Stimulated activated naive CD4-positive, alpha-beta T cell (primary cell): ENCODE measurements around the gene TACR1.

ENCODE experiments used
- DNase-seq, 6 experiments: peaks; one replicate each; lab custom pipeline; 2025; lab: John Stamatoyannopoulos, UW

Gene TACR1

DNA sequence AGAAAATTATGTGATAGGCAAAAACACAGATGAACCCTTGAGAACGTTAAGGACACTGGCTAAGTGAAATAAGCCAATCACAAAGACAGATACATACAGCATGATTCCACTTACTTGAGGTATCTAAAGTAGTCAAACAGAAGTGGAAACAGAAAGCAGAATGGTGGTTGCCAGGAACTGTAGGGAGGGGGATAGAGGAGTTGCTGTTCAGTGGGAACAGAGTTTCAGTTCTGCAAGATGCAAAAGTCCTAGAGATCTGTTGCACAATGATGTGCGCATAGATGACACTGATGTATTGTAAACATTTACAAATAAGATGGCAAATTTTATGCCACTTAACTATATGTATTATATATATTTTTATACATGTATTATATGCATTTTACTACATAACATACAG lies 181.2 kb downstream of the TACR1 start:
- no peak for DNase-seq

DNA sequence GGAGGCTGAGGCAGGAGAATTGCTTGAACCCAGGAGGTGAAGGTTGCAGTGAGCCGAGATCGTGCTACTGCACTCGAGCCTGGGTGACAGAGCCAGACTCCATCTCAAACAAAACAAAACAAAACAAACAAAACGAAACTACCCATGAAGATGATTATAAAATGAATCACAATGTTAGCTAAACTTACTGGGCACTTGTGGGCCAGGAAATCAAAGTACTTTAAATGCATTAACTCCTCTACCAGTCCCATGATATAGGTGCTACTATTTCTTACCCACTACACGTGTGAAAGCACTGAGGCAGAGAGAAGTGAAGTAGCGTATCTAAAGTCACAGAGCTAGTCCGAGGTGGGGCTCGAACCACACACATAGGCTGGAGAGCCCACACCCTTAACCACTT lies 187.2 kb downstream of the TACR1 start:
- DNase-seq, result no peak

DNA sequence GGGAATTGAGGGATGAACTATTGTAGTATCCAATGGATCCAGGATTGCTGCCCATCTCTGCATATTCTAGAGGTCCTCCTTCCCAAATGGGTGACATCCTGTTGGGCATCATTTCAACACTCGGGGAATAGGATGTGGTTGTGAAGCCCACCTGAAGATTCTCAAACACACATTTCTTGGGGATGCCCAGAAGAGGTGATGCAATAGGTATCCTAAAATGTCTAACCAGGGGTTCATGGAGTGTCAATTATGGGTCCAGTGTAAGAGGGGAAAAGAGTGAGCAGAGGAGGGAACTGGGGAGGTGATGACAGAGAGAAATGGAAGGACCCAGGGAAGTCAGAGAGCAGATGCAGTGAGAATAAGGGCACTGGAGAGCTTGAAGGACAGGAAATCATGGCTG lies 188.7 kb downstream of the TACR1 start:
- no peak for DNase-seq

DNA sequence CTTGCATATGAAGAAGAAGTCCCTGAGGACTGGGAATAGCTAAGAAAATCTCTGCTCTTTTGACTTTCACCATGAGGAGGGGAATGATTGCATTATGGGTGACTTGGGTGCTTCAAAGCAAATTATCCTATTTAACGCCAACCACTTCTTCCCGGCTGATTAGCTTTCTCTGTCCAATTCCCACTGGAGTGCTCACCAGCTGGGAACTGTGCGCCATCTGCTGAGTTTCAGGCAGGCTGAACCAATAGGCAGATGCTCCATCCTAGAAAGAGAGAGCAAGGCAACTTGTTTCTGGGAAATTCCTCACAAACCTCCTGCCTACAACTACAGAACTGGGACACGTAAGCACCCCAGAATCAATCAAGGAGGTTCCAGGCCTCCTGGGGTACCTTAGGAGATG lies 191.5 kb downstream of the TACR1 start:
- no peak for DNase-seq

DNA sequence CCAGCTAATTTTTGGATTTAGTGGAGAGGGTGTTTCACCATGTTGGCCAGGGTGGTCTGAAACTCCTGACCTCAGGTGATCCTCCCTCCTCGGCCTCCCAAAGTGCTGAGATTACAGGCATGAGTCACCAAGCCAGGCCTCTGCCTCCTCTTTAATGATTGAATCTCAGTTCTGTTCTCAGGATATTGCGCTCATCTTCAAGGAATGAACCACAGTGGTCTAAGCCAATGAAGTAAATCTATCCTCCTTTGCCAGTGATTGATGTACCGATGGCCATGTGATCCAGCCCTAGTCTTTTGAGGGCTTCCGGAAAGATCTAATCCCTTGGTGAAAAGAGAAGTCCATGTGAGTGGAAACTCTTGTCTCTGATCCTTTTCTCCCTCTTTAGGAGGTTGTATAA lies 192.3 kb downstream of the TACR1 start:
- no peak for DNase-seq

DNA sequence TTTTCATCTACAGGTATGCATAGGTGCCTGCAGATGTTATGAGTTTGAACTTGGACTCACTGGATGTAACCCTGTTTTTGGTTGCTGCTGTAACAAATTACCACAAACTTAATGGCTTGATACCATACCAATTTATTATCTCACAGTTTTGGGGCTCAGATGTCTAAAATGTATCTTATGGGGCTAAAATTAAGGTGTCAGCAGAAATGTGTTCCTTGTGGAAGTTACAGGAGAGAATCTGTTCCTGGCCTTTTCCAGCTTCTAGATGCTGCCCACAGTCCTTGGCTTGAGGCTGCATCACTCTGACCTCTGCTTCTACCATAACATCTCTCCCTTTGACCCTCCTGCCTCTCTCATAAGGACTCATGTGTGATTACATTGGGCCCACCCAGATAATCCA lies 193.3 kb downstream of the TACR1 start:
- no peak for DNase-seq

DNA sequence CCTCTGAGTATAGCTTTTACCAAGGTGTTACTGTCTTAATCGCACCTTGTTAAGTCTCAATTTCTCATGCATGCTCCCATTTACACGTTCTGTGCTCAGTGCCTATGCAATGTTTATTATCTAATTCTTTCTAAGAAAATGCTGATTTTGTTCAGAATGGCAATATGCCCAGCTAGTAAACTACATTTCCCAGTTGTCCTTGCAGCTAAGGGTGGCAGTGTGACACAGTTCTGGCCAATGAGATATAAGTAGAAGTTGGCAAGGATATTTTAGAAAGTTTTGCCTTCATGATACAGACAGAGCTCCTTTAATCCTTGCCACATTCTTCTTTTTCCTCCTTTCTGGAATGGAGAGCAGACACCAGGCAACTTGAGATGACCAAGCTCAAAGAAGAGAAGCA lies 195.5 kb downstream of the TACR1 start:
- DNase-seq, result no peak

DNA sequence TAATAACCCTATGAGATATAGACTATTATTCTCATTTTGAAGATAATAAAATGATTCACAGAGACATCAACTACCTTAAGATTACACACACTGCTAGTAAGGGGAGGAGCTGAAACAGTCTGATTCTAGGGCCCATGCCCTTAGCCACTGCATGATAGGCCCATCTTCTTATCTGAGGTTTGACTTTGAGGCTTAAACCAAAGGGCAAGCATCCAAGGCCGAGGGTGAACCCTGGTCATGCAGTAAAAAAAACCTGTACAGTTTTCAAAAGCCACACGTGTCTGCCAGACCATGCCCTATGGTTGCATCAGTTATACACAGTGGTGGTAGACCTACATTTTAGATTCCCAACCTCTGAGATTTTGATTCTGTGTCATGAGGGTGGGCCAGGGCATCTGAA lies 196.0 kb downstream of the TACR1 start:
- no peak for DNase-seq

DNA sequence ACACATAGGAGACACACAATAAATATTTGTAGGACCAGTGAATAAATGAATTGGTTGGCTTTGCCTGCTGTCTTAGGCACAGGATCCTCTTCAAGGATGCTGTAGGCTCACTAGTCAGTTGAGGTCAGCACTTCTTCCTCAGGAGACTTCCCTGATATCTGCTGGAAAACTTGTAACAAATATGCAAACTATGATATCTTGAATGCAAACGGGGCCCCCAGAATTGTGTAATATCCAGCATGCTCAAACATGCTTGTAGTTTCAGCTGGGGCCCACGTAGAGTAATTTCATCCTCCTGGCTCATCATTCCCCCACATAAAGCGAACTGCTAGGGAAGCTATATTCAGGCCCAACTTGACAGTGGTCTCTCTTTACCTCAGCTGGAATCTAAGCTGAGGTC lies 197.3 kb downstream of the TACR1 start:
- no peak for DNase-seq

DNA sequence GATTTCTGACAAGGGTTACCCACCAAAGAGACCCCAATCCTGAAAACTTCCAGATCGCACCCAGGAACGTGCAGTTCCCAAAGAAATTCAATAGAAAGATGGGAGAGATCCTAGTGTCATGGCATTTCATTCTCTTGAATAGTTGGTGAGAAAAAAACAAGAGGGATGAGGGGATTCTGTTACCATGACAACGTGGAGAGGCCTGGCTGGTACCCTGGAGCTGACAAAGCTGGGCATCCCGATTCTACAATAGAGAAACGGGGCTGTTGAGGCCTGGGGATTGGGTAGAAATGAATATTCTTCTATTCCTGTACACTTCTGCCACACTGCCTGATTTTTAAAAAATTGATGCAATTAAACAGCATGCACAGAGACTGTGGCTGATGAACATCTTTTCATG lies 199.9 kb downstream of the TACR1 start:
- no peak for DNase-seq
